Aorta (tissue), 5 donors: ENCODE results near the gene ADIPOQ. TPM values are rescaled to one million over a fixed set of nuclear protein-coding genes. Genes with fewer than 3 reads are reported as not detected.
"Not testable (repeated sequence)": the region's sequence is repeated elsewhere in the genome, so short reads cannot be mapped to it uniquely, and the experiment has no call there.

ENCODE experiments used
- ATAC-seq: fragments of 200-7000 bp; cut with Tn5 transposase; one replicate; pipeline ENCODE4 v1.9.1; 2022; ENCODE audit warnings: moderate library complexity; ENCODE audit not compliant: low FRiP score
- DNase-seq, 2 donors: peaks; one replicate each; pipeline ENCODE4 v3.0.0-alpha.2; 2020
- H3K27ac ChIP-seq, 2 donors: one replicate each; pipeline ENCODE4 v1.5.1; 2013; ENCODE audit warnings: low read length in 2 of 2, mild to moderate bottlenecking in 2 of 2, moderate library complexity in 2 of 2, control low read depth in 1 of 2, inconsistent platforms in 1 of 2, low read depth in 1 of 2
- H3K27me3 ChIP-seq, 2 donors: one replicate each; pipeline ENCODE4 v1.6.1; 2013; ENCODE audit warnings: control low read depth in 1 of 2, low read length in 1 of 2, mild to moderate bottlenecking in 1 of 2, moderate library complexity in 1 of 2; ENCODE audit not compliant: insufficient read depth in 2 of 2, control insufficient read depth in 1 of 2
- H3K36me3 ChIP-seq, 2 donors: one replicate each; pipeline ENCODE4 v1.6.1; 2013; ENCODE audit warnings: control low read depth in 1 of 2, low read length in 1 of 2, mild to moderate bottlenecking in 1 of 2; ENCODE audit not compliant: insufficient read depth in 2 of 2, control insufficient read depth in 1 of 2
- H3K4me1 ChIP-seq, 2 donors: one replicate each; pipeline ENCODE4 v1.6.1; 2013; ENCODE audit warnings: low read length in 2 of 2, control low read depth in 1 of 2, mild to moderate bottlenecking in 1 of 2, moderate library complexity in 1 of 2; ENCODE audit not compliant: insufficient read depth in 2 of 2, control insufficient read depth in 1 of 2
- H3K4me3 ChIP-seq, 2 donors: one replicate each; pipeline ENCODE4 v1.5.1; 2013; ENCODE audit warnings: low read length in 2 of 2, control low read depth in 1 of 2, mild to moderate bottlenecking in 1 of 2
- H3K9me3 ChIP-seq: one replicate; pipeline ENCODE4 v1.6.1; 2013; ENCODE audit warnings: mild to moderate bottlenecking, low read length; ENCODE audit not compliant: control insufficient read depth
- WGBS, 2 donors: extraction: QIAGEN DNeasy Blood & Tissue Kit; methylation state at CpG; one replicate each; pipeline ENCODE4 v1.1.7; 2013; 5-methylcytosine and 5-hydroxymethylcytosine counted together
- intact Hi-C, 2 donors: fragments of 100-400 bp; cut with DNase I; formaldehyde crosslinking; loops; one replicate each; pipeline versions ENCODE4 v1.14.2 to v1.15.0; 2022
- long read RNA-seq, 2 donors: library from polyadenylated mRNA; unstranded; transcript quantifications; one replicate each; pipeline ENCODE4 v2.0.0, GENCODE V29; 2020 to 2021
- polyA plus RNA-seq, 2 donors: library from polyadenylated mRNA; stranded (reverse); fragments of 200-250 nt; gene quantifications; one replicate each; pipeline ENCODE4 v1.2.3, GENCODE V29; 2013
- total RNA-seq, 2 donors: library from RNA; stranded (reverse); fragmentation: NEBNext Ultra II Directional; extraction: Animal tissue kit (Norgen Biotek cat#: 25700); gene quantifications; one replicate each; pipeline ENCODE4 v1.2.1, GENCODE V29; 2021
- donor health status: healthy with polysubstance abuse.
- donor health status: Bipolar disorder and iron deficiency.
- donor health status: DM: no; HTN: no; CAD: no.
- donor health status: DM: no; HTN: no; CAD: no.
- donor health status: DM: yes; HTN: yes; CAD: no.

The ADIPOQ gene
- total RNA-seq = 1 to 10 TPM; 1.5 to 2.9 TPM
- polyA plus RNA-seq = under 1 TPM in 1 of 2 donors, not detected in 1; 0.36 TPM
- long read RNA-seq, donor 1, partial matches to known transcripts = 1 of 3 reads
- long read RNA-seq, donor 1, other reads (novel, unspliced or antisense) = 2 of 3 reads
- long read RNA-seq, donor 2 = 0 reads

DNA sequence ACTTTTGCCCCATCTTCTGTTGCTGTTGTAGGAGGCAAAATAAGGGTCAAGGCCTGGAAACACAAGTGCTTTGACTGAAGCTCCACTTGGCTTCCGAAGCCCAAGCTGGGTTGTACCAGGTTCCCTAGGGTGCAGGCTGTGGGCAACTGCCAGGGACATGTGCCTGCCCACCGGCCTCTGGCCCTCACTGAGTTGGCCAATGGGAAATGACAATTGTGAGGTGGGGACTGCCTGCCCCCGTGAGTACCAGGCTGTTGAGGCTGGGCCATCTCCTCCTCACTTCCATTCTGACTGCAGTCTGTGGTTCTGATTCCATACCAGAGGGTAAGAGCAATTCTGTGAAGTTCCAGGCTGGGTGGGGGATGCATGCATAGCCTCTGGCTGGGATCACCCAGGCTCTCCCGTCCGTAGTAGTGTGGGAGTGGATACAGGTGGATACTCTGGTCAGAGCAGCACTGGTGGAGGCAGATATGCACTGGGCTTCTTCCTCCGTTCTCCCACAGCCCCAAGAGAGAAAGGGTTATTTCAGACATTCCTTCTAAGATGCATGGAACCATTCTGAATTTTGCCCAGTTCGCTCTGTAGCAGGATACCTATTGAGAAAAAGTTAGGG is at the start of gene ADIPOQ:
Gene ADIPOQ (plus strand): TSS at position 285 of the 613 bp plus-strand sequence. CDS start 10,349 bp downstream, outside the sequence.
- 95 to 97% methylated on average over 7 of the region's 7 CpGs for WGBS, 2 donors
- intact Hi-C loops = no loop called here
- Histone ChIP-seq H3K4me1 (no peaks in the 10 kb centered on the region), H3K4me3 (no peak within 1 kb of the TSS), H3K27me3 (no peaks in the 10 kb centered on the region), H3K36me3 (no peaks in the 10 kb centered on the region), H3K27ac (no peak within 1 kb of the TSS), H3K9me3 (no peaks in the 10 kb centered on the region)
- no peak for ATAC-seq
- DNase-seq = no peak

- no peak overlapping the region for H3K27ac ChIP-seq
- H3K9me3 ChIP-seq = no peaks in the 10 kb centered on the region
- DNase-seq (no peak), ATAC-seq (no peak)
- H3K27me3 ChIP-seq = no peaks in the 10 kb centered on the region
- intact Hi-C loops = no loop called here
- no peak overlapping the region for H3K4me3 ChIP-seq
- no peaks in the 10 kb centered on the region for H3K4me1 ChIP-seq
- WGBS, 2 donors = 92 to 94% methylated on average over 3 of the region's 3 CpGs
- peaks cover 5 to 7% of the 10 kb centered on the region in 2 donors for H3K36me3 ChIP-seq
Measured at GRCh38 chr3:186798239-186798874, 44.2 kb upstream of the ADIPOQ start.

- Histone ChIP-seq H3K27me3 (no peaks in the 10 kb centered on the region), H3K4me1 (no peaks in the 10 kb centered on the region), H3K27ac (no peak overlapping the region), H3K36me3 (peaks cover 5 to 7% of the 10 kb centered on the region in 2 donors), H3K4me3 (no peak overlapping the region), H3K9me3 (no peaks in the 10 kb centered on the region)
- intact Hi-C loops = no loop called here
- DNase-seq (no peak), ATAC-seq (no peak)
- WGBS, 2 donors = 87 to 92% methylated on average over 1 of the region's 1 CpG
Measured at GRCh38 chr3:186800285-186800684, 42.2 kb upstream of the ADIPOQ start.

DNA sequence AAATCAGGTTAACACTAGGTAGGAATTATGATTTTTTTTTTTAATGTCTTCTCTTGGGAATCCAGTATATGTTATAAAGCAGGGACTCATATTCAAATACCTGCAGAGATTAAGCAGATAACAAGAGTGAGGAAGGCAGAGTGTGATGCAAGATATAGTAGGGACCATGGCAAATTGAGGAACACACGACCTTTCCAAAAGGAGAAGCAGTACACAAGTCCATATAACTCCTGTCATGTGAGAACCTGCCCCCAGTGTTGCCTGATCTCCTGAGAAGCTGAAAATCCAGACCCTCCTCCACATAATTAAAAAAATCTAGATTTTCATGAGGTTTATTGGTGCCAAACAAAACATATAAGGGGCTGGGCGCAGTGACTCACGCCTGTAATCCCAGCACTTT is 39.8 kb upstream of the ADIPOQ start:
- no peaks in the 10 kb centered on the region for H3K27me3 ChIP-seq
- no peak overlapping the region for H3K4me3 ChIP-seq
- 78 to 83% methylated on average over 3 of the region's 3 CpGs for WGBS, 2 donors
- no peak overlapping the region for H3K27ac ChIP-seq
- H3K4me1 ChIP-seq = no peaks in the 10 kb centered on the region
- DNase-seq = no peak
- no peaks in the 10 kb centered on the region for H3K9me3 ChIP-seq
- ATAC-seq = no peak
- H3K36me3 ChIP-seq = peaks cover 2 to 7% of the 10 kb centered on the region in 2 donors
- intact Hi-C loops = no loop called here

- H3K36me3 ChIP-seq, H3K4me3 ChIP-seq, DNase-seq, H3K4me1 ChIP-seq, intact Hi-C loops, H3K27ac ChIP-seq, H3K9me3 ChIP-seq, H3K27me3 ChIP-seq, ATAC-seq: not testable (repeated sequence)
- 80 to 83% methylated on average over 4 of the region's 4 CpGs for WGBS, 2 donors
Measured at GRCh38 chr3:186803447-186803846, 39.1 kb upstream of the ADIPOQ start.

DNA sequence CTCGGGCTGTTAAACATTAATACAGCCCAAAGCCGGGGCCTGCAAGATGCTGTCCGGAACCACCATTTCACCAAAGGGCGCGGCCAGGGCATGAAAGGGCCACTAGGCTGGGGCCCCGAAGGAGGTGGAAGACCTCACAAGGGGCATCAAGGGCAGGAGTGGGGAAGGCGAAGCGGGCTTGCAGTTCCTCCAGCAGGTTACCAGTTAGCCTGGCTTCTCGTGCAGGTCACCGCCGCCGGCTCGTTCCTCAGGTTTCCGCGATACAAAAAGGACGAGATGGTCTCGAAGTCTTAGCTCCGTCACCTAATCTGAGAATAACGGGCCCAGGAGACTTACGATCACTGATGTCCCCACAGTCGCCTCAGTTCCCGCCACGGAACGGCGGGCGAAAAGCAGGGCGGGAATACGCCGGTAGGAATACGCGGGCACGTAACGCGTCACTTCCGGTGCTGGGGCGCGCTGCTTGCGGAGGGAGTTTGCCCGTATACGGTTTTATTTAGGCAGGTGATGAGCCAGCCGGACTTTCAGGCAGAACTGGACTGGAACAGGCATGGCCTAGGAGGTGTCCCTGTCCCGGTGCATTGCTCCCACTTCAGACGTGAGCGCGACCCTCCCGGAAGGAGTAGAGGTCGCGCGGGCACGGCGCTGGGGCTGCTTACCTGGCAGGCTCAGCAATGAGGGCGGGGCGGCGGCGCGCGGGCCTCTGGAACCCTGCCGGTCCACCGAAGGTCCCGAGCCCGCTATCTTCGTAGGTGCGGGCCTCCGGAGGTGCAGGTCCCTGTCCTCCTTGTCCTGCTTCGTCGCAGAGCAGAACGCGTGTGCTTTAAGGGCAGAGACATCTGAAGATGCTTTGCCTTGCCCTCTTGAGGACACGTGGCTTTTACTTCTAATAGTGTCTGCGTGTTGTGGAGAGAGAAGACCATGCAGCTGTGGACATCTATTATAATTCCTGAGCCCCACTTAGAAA is 36.1 kb upstream of the ADIPOQ start, which contains the start of gene RFC4:
Gene RFC4 (minus strand): TSS at position 394 of the 967 bp plus-strand sequence. CDS start 1,769 bp downstream, outside the sequence.
- Histone ChIP-seq H3K9me3 (no peaks in the 10 kb centered on the region), H3K4me1 (no peaks in the 10 kb centered on the region), H3K27ac (peak within 1 kb of the TSS in 1 of 2 donors; percentile 55), H3K4me3 (peak within 1 kb of the TSS; percentile 80 to 84), H3K27me3 (no peaks in the 10 kb centered on the region), H3K36me3 (peaks cover 0 to 4% of the 10 kb centered on the region in 2 donors)
- peak; percentile 93 to 96 for DNase-seq
- peak; percentile 95 for ATAC-seq
- intact Hi-C loops = no loop called here
- 0% methylated on average over 70 of the region's 70 CpGs for WGBS, 2 donors

GRCh38 chr3:186807231-186807630 is 35.3 kb upstream of the ADIPOQ start:
- 47 to 50% methylated on average over 5 of the region's 5 CpGs for WGBS, 2 donors
- Histone ChIP-seq H3K27me3 (no peaks in the 10 kb centered on the region), H3K4me3 (no peak overlapping the region), H3K4me1 (no peaks in the 10 kb centered on the region), H3K36me3 (peaks cover 0 to 4% of the 10 kb centered on the region in 2 donors), H3K27ac (no peak overlapping the region), H3K9me3 (no peaks in the 10 kb centered on the region)
- DNase-seq (no peak), ATAC-seq (no peak)
- intact Hi-C loops = no loop called here

DNA sequence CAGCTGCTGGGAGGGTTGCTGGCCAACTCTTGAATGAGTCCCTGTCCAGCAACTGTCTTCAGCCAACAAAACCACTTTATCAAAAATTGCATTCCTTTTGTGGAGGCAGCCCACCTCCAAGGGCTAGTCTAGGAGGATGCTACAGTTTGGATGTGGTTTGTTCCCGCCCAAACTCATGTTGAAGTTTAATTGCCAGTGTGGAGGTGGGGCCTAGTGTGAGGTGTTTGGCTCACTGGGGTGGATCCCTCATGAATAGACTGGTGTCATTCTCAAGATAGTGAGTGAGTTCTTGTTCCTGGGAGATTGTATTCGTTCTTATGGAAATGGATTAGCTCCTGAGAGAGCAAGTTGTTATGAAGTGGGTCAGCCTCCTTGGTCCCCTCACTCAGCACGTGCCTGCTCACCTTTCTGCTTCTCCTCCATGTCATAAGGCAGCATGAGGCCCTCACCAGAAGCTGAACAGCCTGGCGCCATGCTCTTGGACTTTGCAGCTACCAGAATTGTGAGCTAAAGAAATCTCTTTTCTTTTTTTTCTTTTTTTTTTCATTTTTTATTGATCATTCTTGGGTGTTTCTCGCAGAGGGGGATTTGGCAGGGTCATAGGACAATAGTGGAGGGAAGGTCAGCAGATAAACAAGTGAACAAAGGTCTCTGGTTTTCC is 32.0 kb upstream of the ADIPOQ start:
- Histone ChIP-seq H3K36me3 (no peaks in the 10 kb centered on the region), H3K27me3 (no peaks in the 10 kb centered on the region), H3K27ac (no peak overlapping the region), H3K4me1 (no peaks in the 10 kb centered on the region), H3K9me3 (no peaks in the 10 kb centered on the region), H3K4me3 (no peak overlapping the region)
- ATAC-seq (no peak), DNase-seq (no peak)
- intact Hi-C loops = no loop called here
- 84 to 89% methylated on average over 5 of the region's 5 CpGs for WGBS, 2 donors
